GM23338 (cell line): ENCODE data around the gene ROBO1. TPM values are rescaled to one million over a fixed set of nuclear protein-coding genes. Genes with fewer than 3 reads are reported as not detected.

Experiments used
- ATAC-seq: fragments of 200-7000 bp; cut with Tn5 transposase; 3 replicates; pipeline ENCODE4 v1.9.1; 2020
- DNase-seq: peaks from one replicate; pipeline ENCODE4 v3.0.0-alpha.2; 2015; ENCODE audit warnings: low spot score
- H2AFZ ChIP-seq: fragments of 200-600 bp; sonication (generic); 2 replicates; pipeline ENCODE4 v1.8.0; 2016; ENCODE audit warnings: antibody characterized with exemption, mild to moderate bottlenecking, moderate library complexity
- H3F3A ChIP-seq: fragments of 200-600 bp; sonication (generic); replicated peaks from 2 replicates; pipeline ENCODE4 v1.8.0; 2017; ENCODE audit warnings: antibody characterized with exemption, mixed run types, low read depth
- H3K27ac ChIP-seq: fragments of 200-600 bp; sonication (generic); 2 replicates; pipeline ENCODE4 v1.6.1; 2016; ENCODE audit warnings: low read depth
- H3K27me3 ChIP-seq: fragments of 200-600 bp; sonication (generic); 2 replicates; pipeline ENCODE4 v1.8.0; 2016; ENCODE audit warnings: mild to moderate bottlenecking, mixed run types, moderate library complexity; ENCODE audit not compliant: insufficient read depth
- H3K36me3 ChIP-seq: fragments of 200-600 bp; sonication (generic); 2 replicates; pipeline ENCODE4 v1.8.0; 2016; ENCODE audit warnings: mild to moderate bottlenecking; ENCODE audit not compliant: insufficient read depth
- H3K4me1 ChIP-seq: fragments of 200-600 bp; sonication (generic); 2 replicates; pipeline ENCODE4 v1.8.0; 2016; ENCODE audit warnings: mild to moderate bottlenecking, moderate library complexity; ENCODE audit not compliant: insufficient read depth
- H3K4me2 ChIP-seq: fragments of 200-600 bp; sonication (generic); 2 replicates; pipeline ENCODE4 v1.7.1; 2017; ENCODE audit warnings: mixed run types
- H3K4me3 ChIP-seq: fragments of 200-600 bp; sonication (generic); 2 replicates; pipeline ENCODE4 v1.6.1; 2016; ENCODE audit warnings: mixed run types
- H3K79me2 ChIP-seq: fragments of 200-600 bp; sonication (generic); replicated peaks from 2 replicates; pipeline ENCODE4 v1.8.0; 2017; ENCODE audit warnings: mild to moderate bottlenecking; ENCODE audit not compliant: insufficient read depth
- H3K9me2 ChIP-seq: fragments of 200-600 bp; sonication (generic); 2 replicates; pipeline ENCODE4 v1.8.0; 2017; ENCODE audit not compliant: insufficient read depth
- H4K20me1 ChIP-seq: fragments of 200-600 bp; sonication (generic); replicated peaks from 2 replicates; pipeline ENCODE4 v1.8.0; 2017; ENCODE audit warnings: mild to moderate bottlenecking; ENCODE audit not compliant: insufficient read depth
- H3K27ac Mint-ChIP-seq: 2 replicates; pipeline ENCODE4 v1.8.0; 2020; ENCODE audit warnings: inconsistent platforms, mild to moderate bottlenecking, moderate library complexity, mixed read lengths
- H3K27me3 Mint-ChIP-seq: 3 replicates; pipeline ENCODE4 v1.8.0; 2022; ENCODE audit warnings: low read depth, mild to moderate bottlenecking, moderate library complexity, mixed read lengths, inconsistent platforms; ENCODE audit not compliant: insufficient read depth, poor library complexity
- H3K36me3 Mint-ChIP-seq: 3 replicates; pipeline ENCODE4 v1.8.0; 2021; ENCODE audit warnings: low read depth, mild to moderate bottlenecking, inconsistent platforms, moderate library complexity, mixed read lengths
- H3K4me1 Mint-ChIP-seq: 3 replicates; pipeline ENCODE4 v1.8.0; 2020; ENCODE audit warnings: mild to moderate bottlenecking, inconsistent platforms, mixed read lengths
- H3K4me3 Mint-ChIP-seq: 3 replicates; pipeline ENCODE4 v1.8.0; 2021; ENCODE audit warnings: moderate library complexity, mild to moderate bottlenecking, inconsistent platforms, mixed read lengths
- H3K9me3 Mint-ChIP-seq: 3 replicates; pipeline ENCODE4 v1.8.0; 2020; ENCODE audit warnings: moderate library complexity, mild to moderate bottlenecking, inconsistent platforms, mixed read lengths
- CREB1 ChIP-seq: fragments of 250-450 bp; sonication (Bioruptor Pico); IDR thresholded peaks from 2 replicates; pipeline ENCODE4 v1.5.0; 2020; ENCODE audit warnings: low read depth, mild to moderate bottlenecking, moderate library complexity
- CTCF ChIP-seq, 2 experiments: fragments of 200-600 bp in 1 of 2; sonication (generic) in 1 of 2; conservative IDR thresholded peaks; 2 replicates each; pipeline versions ENCODE4 v1.5.1 to v1.6.1; 2016 to 2017; ENCODE audit warnings: antibody characterized with exemption in 2 of 2, low read depth in 2 of 2, mild to moderate bottlenecking in 2 of 2, moderate library complexity in 1 of 2
- ETS1 ChIP-seq: IDR thresholded peaks from 2 replicates; pipeline ENCODE4 v1.6.1; 2016; ENCODE audit warnings: antibody characterized with exemption
- EZH2 ChIP-seq: fragments of 200-600 bp; sonication (generic); IDR thresholded peaks from one replicate; pipeline ENCODE4 v1.8.0; 2017; ENCODE audit warnings: antibody characterized with exemption, mild to moderate bottlenecking, low read depth; ENCODE audit not compliant: unreplicated experiment
- JUNB ChIP-seq: IDR thresholded peaks from one replicate; pipeline ENCODE4 v1.6.1; 2016; ENCODE audit warnings: antibody characterized with exemption; ENCODE audit not compliant: unreplicated experiment
- NANOG ChIP-seq: IDR thresholded peaks from 2 replicates; pipeline ENCODE4 v1.6.1; 2016; ENCODE audit warnings: antibody characterized with exemption, borderline replicate concordance
- POLR2AphosphoS5 ChIP-seq: IDR thresholded peaks from 2 replicates; pipeline ENCODE4 v1.6.1; 2016; ENCODE audit warnings: antibody characterized with exemption, low read depth
- REST ChIP-seq: IDR thresholded peaks from one replicate; pipeline ENCODE4 v1.6.1; 2018; ENCODE audit warnings: antibody characterized with exemption; ENCODE audit not compliant: unreplicated experiment
- STAT1 ChIP-seq: IDR thresholded peaks from one replicate; pipeline ENCODE4 v1.6.1; 2016; ENCODE audit warnings: antibody characterized with exemption; ENCODE audit not compliant: unreplicated experiment
- ZNF331 ChIP-seq: fragments of 250-450 bp; sonication (Bioruptor Pico); IDR thresholded peaks from 2 replicates; pipeline ENCODE4 v1.5.0; 2020; ENCODE audit warnings: low read depth, mild to moderate bottlenecking, moderate library complexity
- ZNF462 ChIP-seq: fragments of 250-450 bp; sonication (Bioruptor Pico); IDR thresholded peaks from 2 replicates; pipeline ENCODE4 v1.5.0; 2020; ENCODE audit warnings: mild to moderate bottlenecking, moderate library complexity
- polyA plus RNA-seq: library from polyadenylated mRNA; unstranded; fragments of >200 nt; fragmentation: Nextera tagmentation; extraction: Ambion mirVana; gene quantifications from 2 replicates; pipeline ENCODE4 v1.2.1, GENCODE V29; 2016
- total RNA-seq: library from RNA; depleted of rRNA; stranded (reverse); fragments of >200 nt; shearing (Covaris generic); gene quantifications from 2 replicates; pipeline ENCODE4 v1.2.3, GENCODE V29; 2014

ROBO1 gene
- total and polyA plus RNA-seq, 2 experiments from 2014 or later = 19.2 to 78.3 TPM

- H4K20me1 ChIP-seq = no peaks in the 10 kb centered on the region; the same call in 1 of the 2 replicates
- H3K4me1 Mint-ChIP-seq = peaks cover 19% of the 10 kb centered on the region
- no peak overlapping the region for H3K4me2 ChIP-seq
- no peak overlapping the region for H3K27ac Mint-ChIP-seq
- no peak overlapping the region for H3K4me3 Mint-ChIP-seq
- H3K4me1 ChIP-seq = peaks cover 25% of the 10 kb centered on the region
- H3K27me3 Mint-ChIP-seq = peaks cover 5% of the 10 kb centered on the region
- H3F3A ChIP-seq = no peaks in the 10 kb centered on the region
- H3K27me3 ChIP-seq = no peaks in the 10 kb centered on the region
- H3K27ac ChIP-seq = no peak overlapping the region
- H2AFZ ChIP-seq = no peak overlapping the region
- TF ChIP-seq STAT1 (no peak), EZH2 (no peak), CREB1 (CRISPR knock-in tag) (no peak), POLR2AphosphoS5 (no peak), ZNF462 (no peak), REST (no peak), JUNB (no peak), ZNF331 (CRISPR knock-in tag) (no peak), CTCF (conservative IDR thresholded peaks at IDR 0.05; ENCODE audit: low read depth in 2 of 2) (no peak), ETS1 (no peak), NANOG (no peak)
- no peak overlapping the region for H3K4me3 ChIP-seq
- ATAC-seq (no peak), DNase-seq (no peak)
- H3K79me2 ChIP-seq = 0 out of 2 replicates have a peak, but pooled peaks cover 6% of the 10 kb centered on the region
- no peaks in the 10 kb centered on the region for H3K36me3 ChIP-seq
- no peaks in the 10 kb centered on the region for H3K9me2 ChIP-seq
- no peaks in the 10 kb centered on the region for H3K36me3 Mint-ChIP-seq
- no peaks in the 10 kb centered on the region; the same call in 2 of the 3 replicates for H3K9me3 Mint-ChIP-seq
Observed at GRCh38 chr3:78856164-78856563, 911.6 kb downstream of the ROBO1 start.
